ENCODE data around the gene GSTA1.
"Not testable (repeated sequence)": the region's sequence is repeated elsewhere in the genome, so short reads cannot be mapped to it uniquely, and the experiment has no call there.

- TF ChIP-seq, protein P1, sequence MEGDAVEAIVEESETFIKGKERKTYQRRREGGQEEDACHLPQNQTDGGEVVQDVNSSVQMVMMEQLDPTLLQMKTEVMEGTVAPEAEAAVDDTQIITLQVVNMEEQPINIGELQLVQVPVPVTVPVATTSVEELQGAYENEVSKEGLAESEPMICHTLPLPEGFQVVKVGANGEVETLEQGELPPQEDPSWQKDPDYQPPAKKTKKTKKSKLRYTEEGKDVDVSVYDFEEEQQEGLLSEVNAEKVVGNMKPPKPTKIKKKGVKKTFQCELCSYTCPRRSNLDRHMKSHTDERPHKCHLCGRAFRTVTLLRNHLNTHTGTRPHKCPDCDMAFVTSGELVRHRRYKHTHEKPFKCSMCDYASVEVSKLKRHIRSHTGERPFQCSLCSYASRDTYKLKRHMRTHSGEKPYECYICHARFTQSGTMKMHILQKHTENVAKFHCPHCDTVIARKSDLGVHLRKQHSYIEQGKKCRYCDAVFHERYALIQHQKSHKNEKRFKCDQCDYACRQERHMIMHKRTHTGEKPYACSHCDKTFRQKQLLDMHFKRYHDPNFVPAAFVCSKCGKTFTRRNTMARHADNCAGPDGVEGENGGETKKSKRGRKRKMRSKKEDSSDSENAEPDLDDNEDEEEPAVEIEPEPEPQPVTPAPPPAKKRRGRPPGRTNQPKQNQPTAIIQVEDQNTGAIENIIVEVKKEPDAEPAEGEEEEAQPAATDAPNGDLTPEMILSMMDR (IDR thresholded peaks at IDR 0.05), result not testable (repeated sequence)
- TF ChIP-seq ZFX (IDR thresholded peaks at IDR 0.05; ENCODE audit: borderline replicate concordance), result not testable (repeated sequence)
Observed at GRCh38 chr6:52794366-52794765, 9.2 kb downstream of the GSTA1 start.
